Left lobe of liver (tissue), 2 donors: ENCODE results near the gene NIBAN1. TPM values are rescaled to one million over a fixed set of nuclear protein-coding genes. Genes with fewer than 3 reads are reported as not detected.
A peak's percentile ranks its signal among the peaks of the same experiment; 100 is the strongest.
"Not testable (repeated sequence)": the region's sequence is repeated elsewhere in the genome, so short reads cannot be mapped to it uniquely, and the experiment has no call there.

ENCODE experiments used
- ATAC-seq: fragments of 200-7000 bp; cut with Tn5 transposase; one replicate; pipeline ENCODE4 v1.9.1; 2020; ENCODE audit warnings: mild to moderate bottlenecking, moderate library complexity
- DNase-seq: peaks from one replicate; pipeline ENCODE4 v3.0.0-alpha.2; 2020; ENCODE audit warnings: low spot score
- total RNA-seq: library from RNA; stranded (reverse); gene quantifications from one replicate; pipeline ENCODE4 v1.2.1, GENCODE V29; 2021
- donor health status: DM: no; HTN: no; CAD: no; lungs with moderate emphysema.
- donor health status: DM: no; HTN: yes; CAD: no.

The NIBAN1 gene
- total RNA-seq, 1 donor from 2014 or later: 0.96 TPM

DNA sequence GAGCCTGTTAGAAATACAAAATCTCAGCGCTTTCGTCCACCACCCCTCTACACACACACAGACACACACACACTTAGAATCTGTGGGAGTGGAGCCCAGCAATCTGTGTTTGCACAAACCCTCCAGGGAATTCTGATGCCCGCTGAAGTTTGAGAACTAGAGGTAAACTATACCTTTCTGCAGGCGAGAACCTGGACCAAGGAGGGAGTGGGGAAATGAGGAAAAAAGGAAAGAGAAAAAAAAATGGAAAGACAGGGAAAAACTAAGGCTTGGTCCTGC lies 468 bp upstream of the NIBAN1 start:
- no peak for ATAC-seq

GRCh38 chr1:184973272-184974055 lies 844 bp downstream of the NIBAN1 start:
- ATAC-seq (peak; percentile 76), DNase-seq (peak; percentile 51)

More for the DNA sequence above, 468 bp upstream of the NIBAN1 start:
- DNase-seq: no peak

DNA sequence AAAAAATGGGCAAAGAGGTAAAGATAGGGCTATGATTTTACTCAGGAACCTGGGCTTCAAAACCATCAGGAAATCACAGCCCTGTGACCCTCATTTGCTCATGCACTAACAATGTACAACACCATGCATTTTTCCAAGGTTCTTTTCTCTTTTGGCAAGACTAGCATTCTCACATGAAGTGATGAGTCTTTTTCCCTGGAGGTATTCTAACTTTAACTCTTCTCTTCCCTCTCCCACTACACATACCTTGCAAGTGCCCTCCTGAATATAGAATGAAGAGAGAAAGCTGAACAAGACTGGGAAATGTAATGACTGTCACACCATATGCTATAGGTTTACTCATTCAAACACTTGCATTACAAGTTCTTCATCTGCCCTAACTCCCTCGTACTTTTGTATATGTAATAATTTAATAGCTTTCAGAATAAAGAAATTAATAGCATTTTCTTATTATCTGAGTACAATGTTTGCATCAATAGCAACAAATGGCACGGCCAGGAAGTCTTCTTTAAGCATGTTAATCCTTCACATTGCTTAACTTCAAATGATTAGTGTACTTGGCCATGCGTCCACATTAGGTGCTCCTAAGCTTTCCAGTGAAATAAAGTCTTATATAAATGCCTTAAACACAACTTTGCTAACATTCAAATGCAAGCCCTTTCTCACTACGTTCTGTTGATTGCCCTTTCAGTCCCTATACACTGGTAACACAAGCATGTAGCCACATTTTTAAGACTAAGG lies 1.8 kb downstream of the NIBAN1 start:
- ATAC-seq (no peak), DNase-seq (no peak)

DNA sequence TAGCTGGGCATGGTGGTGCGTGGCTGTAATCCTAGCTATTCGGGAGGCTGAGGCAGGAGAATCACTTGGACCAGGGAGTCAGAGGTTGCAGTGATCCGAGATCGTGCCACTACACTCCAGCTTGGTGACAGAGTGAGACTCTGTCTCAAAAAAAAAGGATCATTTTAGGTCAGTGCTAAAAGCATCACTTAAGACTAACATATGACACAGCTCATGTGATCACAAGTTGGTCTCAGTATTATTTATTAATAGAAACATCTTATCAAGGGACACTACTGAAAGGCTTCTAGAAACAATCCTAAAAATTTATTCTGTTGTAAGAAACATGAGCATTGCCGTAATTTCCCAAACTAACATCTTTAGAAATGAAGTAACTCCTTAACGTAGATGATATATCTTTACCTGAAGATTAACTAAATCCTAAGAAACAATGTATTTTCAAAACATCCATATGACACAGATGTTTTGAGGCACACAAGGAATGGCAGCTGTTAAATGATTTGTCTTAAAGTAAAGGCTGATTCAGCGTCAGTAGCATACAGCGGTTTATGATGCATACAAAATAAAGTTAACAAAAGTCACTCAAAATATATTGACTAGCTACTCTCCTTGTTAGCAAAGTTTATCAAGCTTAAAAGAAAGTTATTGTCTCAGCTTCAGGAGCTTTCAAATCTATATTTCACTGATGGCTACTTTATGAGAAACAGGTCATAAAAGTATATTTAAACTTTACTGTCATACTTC lies 2.6 kb downstream of the NIBAN1 start:
- DNase-seq (no peak), ATAC-seq (no peak)

DNA sequence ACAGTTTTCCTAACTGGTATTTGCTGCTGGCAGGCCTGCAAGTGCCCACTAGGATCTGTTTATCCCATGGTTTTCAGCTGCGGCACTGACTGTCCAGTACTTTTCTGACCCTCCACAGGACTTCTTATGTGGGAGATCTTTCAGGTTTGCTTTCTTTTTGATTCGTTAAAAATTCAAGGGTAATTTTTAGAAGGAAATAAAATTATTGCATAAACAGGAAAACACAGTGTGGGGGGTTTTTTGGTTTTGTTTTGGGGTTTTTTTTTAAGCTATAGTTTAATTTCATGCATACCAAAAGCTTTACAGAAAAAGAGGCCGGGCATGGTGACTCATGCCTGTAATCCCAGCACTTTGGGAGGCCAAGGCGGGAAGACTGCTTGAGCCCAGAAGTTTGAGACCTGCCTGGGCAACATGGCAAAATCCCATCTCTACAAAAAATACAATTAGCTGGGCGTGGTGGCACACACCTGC lies 3.6 kb downstream of the NIBAN1 start:
- DNase-seq (no peak), ATAC-seq (no peak)

DNA sequence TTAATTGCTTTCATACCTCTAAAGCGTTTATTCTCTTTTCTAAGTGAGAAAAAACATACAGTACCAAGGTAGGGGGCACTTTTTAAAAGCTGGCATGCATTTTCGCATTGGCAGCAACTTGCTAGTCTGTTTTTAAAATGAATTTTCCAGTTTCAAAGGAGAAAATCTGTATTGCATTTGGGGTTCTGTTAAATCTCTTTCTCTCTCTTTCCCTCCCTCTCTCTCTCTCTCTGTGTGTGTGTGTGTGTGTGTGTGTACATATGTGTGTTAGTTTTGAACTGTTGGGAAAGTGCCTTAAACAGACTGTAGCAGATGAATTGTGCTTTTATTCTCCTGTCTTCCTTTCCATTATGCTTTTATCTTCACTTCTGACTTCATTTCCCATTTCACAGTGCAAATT lies 7.3 kb downstream of the NIBAN1 start:
- ATAC-seq (no peak), DNase-seq (no peak)

DNA sequence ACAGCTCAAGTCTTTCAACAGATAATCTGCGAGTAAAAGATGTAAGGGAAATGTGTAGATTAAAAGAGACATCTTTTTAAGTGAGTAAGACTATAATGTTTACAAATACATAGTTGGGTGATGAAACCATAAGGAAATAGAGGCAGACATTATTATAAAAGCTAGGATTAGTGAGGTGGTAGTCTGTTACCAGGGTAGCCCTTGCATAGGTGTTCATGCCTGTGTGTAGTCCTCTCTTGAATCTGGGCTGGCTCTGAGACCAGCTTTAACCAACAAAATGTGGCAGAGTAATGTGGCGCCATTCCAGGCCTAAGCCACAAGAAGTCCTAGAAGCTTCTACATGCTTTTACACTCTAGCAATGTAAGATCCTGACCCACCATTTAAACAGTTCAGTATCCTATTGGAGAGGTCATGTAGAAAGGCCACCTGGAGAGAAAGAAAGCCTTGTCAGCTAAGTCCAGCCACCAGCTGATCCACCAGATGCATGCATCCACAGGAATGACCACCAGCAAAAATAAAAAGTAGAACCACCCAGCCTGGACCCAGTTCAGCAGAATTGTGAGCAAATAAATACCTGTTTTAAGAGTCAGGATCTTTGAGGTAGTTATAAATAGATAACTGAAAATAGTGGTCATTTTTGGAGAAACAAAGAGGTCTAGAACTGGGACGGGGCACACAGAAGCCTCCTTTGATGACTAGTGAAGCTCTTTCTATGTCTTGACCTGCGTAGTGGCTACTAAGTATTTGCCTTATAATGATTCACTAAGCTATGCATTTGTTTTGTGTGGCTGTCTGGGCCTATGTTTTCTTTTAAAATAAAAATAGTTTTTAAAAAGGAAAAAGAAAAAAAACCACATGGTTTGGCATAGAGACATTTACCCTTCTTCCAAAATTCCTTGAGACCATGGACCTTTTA lies 8.1 kb downstream of the NIBAN1 start:
- DNase-seq: no peak
- no peak for ATAC-seq

- ATAC-seq: no peak
- no peak for DNase-seq
Measured at GRCh38 chr1:184965439-184965838, 8.9 kb downstream of the NIBAN1 start.

- ATAC-seq (no peak), DNase-seq (no peak)
Measured at GRCh38 chr1:184959626-184960025, 14.7 kb downstream of the NIBAN1 start.

GRCh38 chr1:184958554-184959353 lies 15.6 kb downstream of the NIBAN1 start:
- ATAC-seq: no peak

GRCh38 chr1:184957901-184958300 lies 16.4 kb downstream of the NIBAN1 start:
- ATAC-seq, DNase-seq: not testable (repeated sequence)

More at GRCh38 chr1:184958554-184959353, 15.6 kb downstream of the NIBAN1 start:
- DNase-seq: no peak

GRCh38 chr1:184956999-184957700 lies 17.2 kb downstream of the NIBAN1 start:
- no peak for ATAC-seq
- DNase-seq: no peak

- ATAC-seq (no peak), DNase-seq (no peak)
Measured at GRCh38 chr1:184954232-184954995, 19.9 kb downstream of the NIBAN1 start.

DNA sequence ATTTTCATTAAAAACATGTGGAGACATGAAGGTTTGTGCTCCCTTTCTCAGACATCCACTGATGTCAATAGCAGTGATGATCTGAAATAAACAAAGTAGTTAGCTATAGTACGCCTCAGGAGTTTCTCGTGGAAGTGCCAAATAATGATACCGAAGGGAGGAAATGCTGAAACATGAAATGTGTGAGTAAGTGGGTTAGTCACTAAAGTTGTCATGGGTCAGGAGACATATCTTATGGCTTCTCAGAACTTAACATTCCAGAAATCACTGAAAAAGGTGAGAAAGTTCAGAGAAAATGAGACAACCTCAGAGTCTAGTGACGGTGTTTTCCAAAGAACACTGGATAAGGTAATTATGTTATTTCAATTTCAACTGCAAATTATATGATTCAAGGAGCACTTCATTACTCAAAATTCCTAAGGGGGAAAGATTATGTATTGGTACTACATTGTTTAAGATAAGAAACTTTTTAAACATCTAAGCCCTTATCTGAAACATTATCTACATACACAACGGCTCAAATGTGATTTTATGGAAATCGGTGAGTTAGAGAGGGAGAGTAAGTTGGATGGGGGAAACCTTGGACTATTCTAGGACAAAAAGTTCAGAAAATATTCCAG lies 20.6 kb downstream of the NIBAN1 start:
- DNase-seq: no peak
- no peak for ATAC-seq

- DNase-seq: no peak
- ATAC-seq: no peak
Measured at GRCh38 chr1:184952428-184952827, 21.9 kb downstream of the NIBAN1 start.

DNA sequence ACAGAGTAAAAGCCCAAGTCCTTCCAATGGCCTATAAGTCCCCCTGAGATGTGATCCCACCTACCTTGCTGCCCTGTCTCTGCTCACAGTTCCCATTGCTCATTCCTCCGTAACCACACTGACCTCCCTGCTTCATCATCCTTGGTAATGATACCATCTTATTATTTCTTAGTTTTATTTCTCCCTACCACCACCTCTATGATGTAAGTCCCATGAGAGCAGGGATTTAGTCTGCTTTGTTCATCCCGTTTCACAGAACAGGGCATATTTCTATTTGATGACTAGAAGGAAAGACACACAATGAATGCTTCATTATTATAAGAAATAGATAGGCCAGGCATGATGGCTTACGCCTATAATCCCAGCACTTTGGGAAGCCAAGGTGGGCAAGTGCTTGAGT lies 22.5 kb downstream of the NIBAN1 start:
- DNase-seq: no peak
- ATAC-seq: no peak

DNA sequence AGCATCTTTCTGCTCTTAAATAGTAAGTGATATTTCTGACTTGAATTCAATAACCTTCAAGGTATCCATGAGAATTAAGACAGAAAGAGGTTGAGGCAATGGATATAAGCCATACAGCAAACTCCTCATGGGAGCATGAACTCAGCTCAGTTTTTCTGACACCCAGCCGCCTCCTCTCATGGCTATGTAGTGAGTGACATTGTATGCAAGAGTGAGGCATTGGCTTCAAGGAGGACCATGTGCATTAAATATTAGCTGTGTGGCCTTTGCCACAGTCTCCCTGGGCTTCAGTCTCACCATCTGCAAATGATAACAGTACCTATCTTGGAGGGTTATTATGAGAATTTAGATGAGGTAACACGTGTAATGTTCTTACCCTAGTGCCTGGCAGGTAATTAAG lies 23.4 kb downstream of the NIBAN1 start:
- DNase-seq (no peak), ATAC-seq (no peak)

DNA sequence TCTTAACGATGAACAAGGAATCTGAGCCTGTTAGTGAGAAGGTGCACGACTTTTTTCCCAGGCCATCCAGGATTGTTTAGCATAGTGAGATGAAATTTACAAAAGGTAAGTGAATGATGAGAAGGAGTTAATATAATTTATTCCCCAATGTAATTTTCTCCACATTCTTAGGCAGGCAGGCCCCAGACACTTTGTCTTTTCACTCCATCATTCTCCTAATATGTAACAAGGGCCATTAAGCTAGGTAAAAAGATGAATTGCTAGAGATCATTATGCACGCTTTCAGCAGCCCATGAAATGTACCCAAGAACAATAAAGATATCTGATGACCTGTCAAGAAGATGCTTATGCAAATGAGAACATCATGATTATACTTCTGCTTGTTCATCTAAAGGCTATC lies 24.1 kb downstream of the NIBAN1 start:
- DNase-seq (no peak), ATAC-seq (no peak)
